NCI-H128 (cell line): ENCODE data around the gene MTHFR.

Experiments used
- DNase-seq: peaks from one replicate; lab custom pipeline; 2025; ENCODE audit not compliant: unreplicated experiment; lab: John Stamatoyannopoulos, UW

Gene MTHFR

DNA sequence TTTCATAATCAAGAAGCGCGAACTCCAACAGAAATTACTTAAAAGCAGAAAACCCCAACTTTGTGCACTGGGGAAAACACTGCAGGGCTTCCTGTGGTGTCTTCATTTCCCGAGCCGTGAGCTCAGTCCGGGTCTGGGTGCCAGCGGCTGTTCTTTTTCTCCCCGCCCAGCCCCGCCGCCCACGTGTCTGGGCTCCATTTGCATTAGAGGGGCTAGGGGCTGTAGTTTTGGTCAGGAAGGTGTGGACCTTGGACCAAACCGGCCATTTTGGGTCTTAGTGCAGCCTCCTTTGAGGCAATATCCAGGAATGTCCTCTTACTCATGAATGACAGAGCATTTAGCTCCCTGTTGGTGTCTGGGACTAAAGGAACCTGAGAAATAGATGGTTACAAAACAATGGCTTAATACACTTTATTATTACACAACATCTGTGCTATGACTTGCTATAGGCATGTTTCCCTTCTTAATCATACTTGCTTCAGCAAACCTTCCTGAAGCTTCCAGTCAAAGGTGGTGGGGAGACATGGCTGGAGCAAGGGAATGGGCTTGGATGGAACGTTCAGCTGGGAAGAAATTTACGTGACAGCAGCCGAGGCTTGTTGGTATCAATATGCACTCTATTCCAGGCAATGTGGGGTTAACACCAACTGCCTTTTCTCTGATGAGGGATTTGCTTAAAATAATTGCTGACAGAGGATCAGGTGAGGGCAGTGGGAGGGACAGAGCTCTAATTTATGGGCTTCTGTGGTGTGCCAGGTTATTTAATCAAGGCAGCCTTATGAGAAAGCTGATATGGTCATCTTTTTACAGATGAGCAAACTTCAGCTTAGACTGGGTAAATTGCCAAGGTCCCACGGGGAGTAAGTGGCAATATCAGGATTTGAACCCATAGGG, 68.8 kb downstream of the MTHFR start:
- no peak for DNase-seq

GRCh38 chr1:11735854-11736745, 69.7 kb downstream of the MTHFR start, which contains the start of gene AGTRAP:
AGTRAP (plus strand) TSS chr1:11736136; CDS start chr1:11736209, 73 bp downstream.
- DNase-seq, result peak; percentile 82
